PC-3 (cell line): ENCODE measurements around the gene ACTR10. TPM values are rescaled to one million over a fixed set of nuclear protein-coding genes. Genes with fewer than 3 reads are reported as not detected.

Experiments used
- ATAC-seq: fragments of 200-7000 bp; cut with Tn5 transposase; 2 replicates; pipeline ENCODE4 v1.9.1; 2020; ENCODE audit warnings: mild to moderate bottlenecking, moderate library complexity
- BruUV-seq: library from RNA; stranded (reverse); fragments of 400-500 nt; replicated peaks from 2 replicates; lab custom pipeline; 2021; lab: Mats Ljungman, UMichigan
- CTCF ChIA-PET: fragments of 300-600 bp; sonication (Branson Sonifier 250); formaldehyde crosslinking; loops from one replicate; lab custom pipeline; 2022; ENCODE audit warnings: antibody characterized with exemption; lab: Charles Lee
- POLR2A ChIA-PET: fragments of 300-600 bp; sonication (Branson Sonifier 250); formaldehyde crosslinking; loops from one replicate; lab custom pipeline; 2022; ENCODE audit warnings: antibody characterized with exemption; ENCODE audit not compliant: unreplicated experiment; lab: Charles Lee
- DNase-seq: peaks from one replicate; pipeline ENCODE4 v3.0.0-alpha.2; 2015
- H2AFZ ChIP-seq: fragments of 300-600 bp; sonication (generic); 2 replicates; pipeline ENCODE4 v1.6.0; 2016; ENCODE audit warnings: antibody characterized with exemption, low read length
- H3F3A ChIP-seq: fragments of 300-600 bp; sonication (generic); one replicate; pipeline ENCODE4 v1.6.0; 2017; ENCODE audit warnings: antibody characterized with exemption, low read length, control low read depth, mild to moderate bottlenecking; ENCODE audit not compliant: unreplicated experiment
- H3K27ac ChIP-seq: fragments of 300-600 bp; sonication (generic); 2 replicates; pipeline ENCODE4 v1.5.1; 2016; ENCODE audit warnings: mild to moderate bottlenecking, low read length
- H3K27me3 ChIP-seq: fragments of 300-600 bp; sonication (generic); 2 replicates; pipeline ENCODE4 v1.6.1; 2016; ENCODE audit warnings: low read length, mixed read lengths
- H3K36me3 ChIP-seq: fragments of 300-600 bp; sonication (generic); 2 replicates; pipeline ENCODE4 v1.6.1; 2016; ENCODE audit warnings: low read depth, mixed run types, low read length, mixed read lengths
- H3K4me1 ChIP-seq: fragments of 300-600 bp; sonication (generic); 2 replicates; pipeline ENCODE4 v1.5.1; 2016; ENCODE audit warnings: low read length; ENCODE audit not compliant: insufficient read depth
- H3K4me2 ChIP-seq: fragments of 300-600 bp; sonication (generic); 2 replicates; pipeline ENCODE4 v1.6.0; 2016; ENCODE audit warnings: low read length
- H3K4me3 ChIP-seq: fragments of 300-600 bp; sonication (generic); 2 replicates; pipeline ENCODE4 v1.5.1; 2016; ENCODE audit warnings: mild to moderate bottlenecking, low read length, mixed read lengths
- H3K79me2 ChIP-seq: fragments of 300-600 bp; sonication (generic); 2 replicates; pipeline ENCODE4 v1.6.1; 2017; ENCODE audit warnings: low read length, mixed read lengths
- H3K9ac ChIP-seq: fragments of 300-600 bp; sonication (generic); 2 replicates; pipeline ENCODE4 v1.6.0; 2016; ENCODE audit warnings: mild to moderate bottlenecking, low read length
- H3K9me2 ChIP-seq: fragments of 300-600 bp; sonication (generic); replicated peaks from 2 replicates; pipeline ENCODE4 v1.6.1; 2016; ENCODE audit warnings: mixed run types, low read length, mixed read lengths
- H3K9me3 ChIP-seq: fragments of 300-600 bp; sonication (generic); 2 replicates; pipeline ENCODE4 v1.6.1; 2016; ENCODE audit warnings: low read length, mixed read lengths
- H4K20me1 ChIP-seq: fragments of 300-600 bp; sonication (generic); 2 replicates; pipeline ENCODE4 v1.6.1; 2016; ENCODE audit warnings: low read length, mixed read lengths
- CTCF ChIP-seq: fragments of 300-600 bp; sonication (generic); conservative IDR thresholded peaks from 2 replicates; pipeline ENCODE4 v1.5.1; 2017; ENCODE audit warnings: antibody characterized with exemption, low read depth, mild to moderate bottlenecking, low read length
- EZH2 ChIP-seq: fragments of 300-600 bp; sonication (generic); IDR thresholded peaks from one replicate; pipeline ENCODE4 v1.6.1; 2017; ENCODE audit warnings: antibody characterized with exemption, mild to moderate bottlenecking, low read length; ENCODE audit not compliant: unreplicated experiment
- EZH2phosphoT487 ChIP-seq: fragments of 300-600 bp; sonication (generic); IDR thresholded peaks from 2 replicates; pipeline ENCODE4 v1.6.1; 2018; ENCODE audit warnings: mild to moderate bottlenecking, antibody characterized with exemption, low read length, borderline replicate concordance
- intact Hi-C: fragments of 100-400 bp; cut with micrococcal nuclease; formaldehyde crosslinking; loops from 2 replicates; pipeline ENCODE4 v1.9.0; 2023
- total RNA-seq: library from RNA; depleted of rRNA; stranded (reverse); fragments of >200 nt; gene quantifications from 2 replicates; pipeline ENCODE4 v1.2.3, GENCODE V29; 2014

The ACTR10 gene
- total RNA-seq, 1 experiment from 2014 or later: 126 TPM

- POLR2A ChIA-PET: no interaction called here
- Histone ChIP-seq H3K4me2 (no peak overlapping the region), H3K9me3 (no peaks in the 10 kb centered on the region), H3K79me2 (peaks cover 96% of the 10 kb centered on the region), H3K4me3 (no peak overlapping the region), H3K4me1 (no peaks in the 10 kb centered on the region), H3F3A (peaks cover 7% of the 10 kb centered on the region), H3K9me2 (no peaks in the 10 kb centered on the region), H3K36me3 (peaks cover 81% of the 10 kb centered on the region), H3K27me3 (no peaks in the 10 kb centered on the region), H3K27ac (no peak overlapping the region), H2AFZ (no peak overlapping the region), H3K9ac (no peak overlapping the region), H4K20me1 (peaks cover 58% of the 10 kb centered on the region)
- BruUV-seq: no TSS peak
- DNase-seq (no peak), ATAC-seq (no peak)
- CTCF ChIA-PET: no interaction called here
- intact Hi-C loops: no loop called here
- TF ChIP-seq CTCF (no peak), EZH2phosphoT487 (no peak), EZH2 (no peak)
Measured at GRCh38 chr14:58278177-58278576, 78.2 kb downstream of the ACTR10 start.

GRCh38 chr14:58280954-58281787 is 81.2 kb downstream of the ACTR10 start:
- Histone ChIP-seq H3K36me3 (peaks cover 87% of the 10 kb centered on the region), H2AFZ (no peak overlapping the region), H3F3A (peaks cover 1% of the 10 kb centered on the region), H3K4me1 (no peaks in the 10 kb centered on the region), H4K20me1 (peaks cover 48% of the 10 kb centered on the region), H3K9me3 (no peaks in the 10 kb centered on the region), H3K27me3 (no peaks in the 10 kb centered on the region), H3K4me2 (no peak overlapping the region), H3K79me2 (peaks cover 97% of the 10 kb centered on the region), H3K9me2 (no peaks in the 10 kb centered on the region), H3K27ac (no peak overlapping the region), H3K4me3 (no peak overlapping the region), H3K9ac (no peak overlapping the region)
- CTCF ChIA-PET: no interaction called here
- DNase-seq (peak; percentile 49), ATAC-seq (peak; percentile 32)
- BruUV-seq: no TSS peak
- intact Hi-C loops: loop anchor here (2.0 kb wide), 1 partner anchor 16 kb away; no protein-coding TSS in a partner anchor
- POLR2A ChIA-PET: no interaction called here
- TF ChIP-seq EZH2phosphoT487 (no peak), CTCF (no peak), EZH2 (no peak)

GRCh38 chr14:58281969-58282368 is 82.0 kb downstream of the ACTR10 start:
- peaks cover 96% of the 10 kb centered on the region for H3K79me2 ChIP-seq
- H3K9me2 ChIP-seq: no peaks in the 10 kb centered on the region
- ATAC-seq (no peak), DNase-seq (no peak)
- H2AFZ ChIP-seq: no peak overlapping the region
- TF ChIP-seq EZH2: no peak
- TF ChIP-seq EZH2phosphoT487: no peak
- no peak for TF ChIP-seq CTCF
- BruUV-seq: no TSS peak
- no peak overlapping the region for H3K27ac ChIP-seq
- H3K4me2 ChIP-seq: no peak overlapping the region
- no peak overlapping the region for H3K9ac ChIP-seq
- H3K4me1 ChIP-seq: no peaks in the 10 kb centered on the region
- no peak overlapping the region for H3K4me3 ChIP-seq
- intact Hi-C loops: loop anchor here (2.0 kb wide), 1 partner anchor 15 kb away; no protein-coding TSS in a partner anchor
- H3K36me3 ChIP-seq: peaks cover 89% of the 10 kb centered on the region
- CTCF ChIA-PET: no interaction called here
- no peaks in the 10 kb centered on the region for H3K9me3 ChIP-seq
- H3F3A ChIP-seq: no peaks in the 10 kb centered on the region
- POLR2A ChIA-PET: no interaction called here
- H4K20me1 ChIP-seq: peaks cover 43% of the 10 kb centered on the region
- H3K27me3 ChIP-seq: no peaks in the 10 kb centered on the region
